ENCODE measurements around the gene PGM5. TPM values are rescaled to one million over a fixed set of nuclear protein-coding genes. Genes with fewer than 3 reads are reported as not detected.

PGM5 gene
- total and polyA plus RNA-seq, 2 donors from 2014 or later, result 16.3 to 53.1 TPM

DNA sequence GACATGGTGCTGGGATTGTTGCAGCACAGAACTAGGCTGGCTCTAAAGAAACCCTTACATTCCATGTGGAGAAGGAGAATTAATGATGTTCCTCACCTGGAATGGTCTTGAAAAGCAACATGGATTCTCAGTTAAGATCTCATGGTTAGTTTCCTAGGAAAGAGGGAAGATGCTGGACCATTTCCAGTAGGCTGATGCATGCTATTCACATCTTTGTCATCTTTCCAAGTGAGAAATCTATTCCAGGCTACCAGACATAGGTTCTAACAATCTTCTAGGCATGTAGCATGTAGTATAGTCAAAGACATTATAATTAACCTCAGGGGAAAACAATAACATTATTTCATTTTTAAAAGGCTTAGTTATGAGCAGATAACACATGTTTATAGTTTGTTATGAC lies 139.9 kb downstream of the PGM5 start:
- Histone ChIP-seq H3K36me3 (ENCODE audit: control insufficient read depth in 2 of 3, insufficient read depth in 3 of 3, low read length in 3 of 3) (no peaks in the 10 kb centered on the region), H3K27ac (ENCODE audit: low read depth in 2 of 2, low read length in 2 of 2) (no peak overlapping the region), H3K4me1 (ENCODE audit: control insufficient read depth in 2 of 3, insufficient read depth in 2 of 3, low read depth in 1 of 3, low read length in 3 of 3) (no peaks in the 10 kb centered on the region), H3K9ac (ENCODE audit: low read length in 3 of 3) (no peak overlapping the region), H3K9me3 (ENCODE audit: control insufficient read depth in 2 of 3, insufficient read depth in 1 of 3, low read length in 3 of 3) (no peaks in the 10 kb centered on the region), H3K27me3 (ENCODE audit: control insufficient read depth, insufficient read depth, low read length) (no peaks in the 10 kb centered on the region), H3K4me3 (ENCODE audit: low read length in 3 of 3) (no peak overlapping the region)
- TF ChIP-seq, protein P1, sequence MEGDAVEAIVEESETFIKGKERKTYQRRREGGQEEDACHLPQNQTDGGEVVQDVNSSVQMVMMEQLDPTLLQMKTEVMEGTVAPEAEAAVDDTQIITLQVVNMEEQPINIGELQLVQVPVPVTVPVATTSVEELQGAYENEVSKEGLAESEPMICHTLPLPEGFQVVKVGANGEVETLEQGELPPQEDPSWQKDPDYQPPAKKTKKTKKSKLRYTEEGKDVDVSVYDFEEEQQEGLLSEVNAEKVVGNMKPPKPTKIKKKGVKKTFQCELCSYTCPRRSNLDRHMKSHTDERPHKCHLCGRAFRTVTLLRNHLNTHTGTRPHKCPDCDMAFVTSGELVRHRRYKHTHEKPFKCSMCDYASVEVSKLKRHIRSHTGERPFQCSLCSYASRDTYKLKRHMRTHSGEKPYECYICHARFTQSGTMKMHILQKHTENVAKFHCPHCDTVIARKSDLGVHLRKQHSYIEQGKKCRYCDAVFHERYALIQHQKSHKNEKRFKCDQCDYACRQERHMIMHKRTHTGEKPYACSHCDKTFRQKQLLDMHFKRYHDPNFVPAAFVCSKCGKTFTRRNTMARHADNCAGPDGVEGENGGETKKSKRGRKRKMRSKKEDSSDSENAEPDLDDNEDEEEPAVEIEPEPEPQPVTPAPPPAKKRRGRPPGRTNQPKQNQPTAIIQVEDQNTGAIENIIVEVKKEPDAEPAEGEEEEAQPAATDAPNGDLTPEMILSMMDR (IDR thresholded peaks at IDR 0.05; ENCODE audit: borderline replicate concordance, extremely low read depth, insufficient read depth), result no peak
- FAIRE-seq, result no peak
- intact Hi-C loops (cut with DNase I), result no loop called here
- no peak for DNase-seq

DNA sequence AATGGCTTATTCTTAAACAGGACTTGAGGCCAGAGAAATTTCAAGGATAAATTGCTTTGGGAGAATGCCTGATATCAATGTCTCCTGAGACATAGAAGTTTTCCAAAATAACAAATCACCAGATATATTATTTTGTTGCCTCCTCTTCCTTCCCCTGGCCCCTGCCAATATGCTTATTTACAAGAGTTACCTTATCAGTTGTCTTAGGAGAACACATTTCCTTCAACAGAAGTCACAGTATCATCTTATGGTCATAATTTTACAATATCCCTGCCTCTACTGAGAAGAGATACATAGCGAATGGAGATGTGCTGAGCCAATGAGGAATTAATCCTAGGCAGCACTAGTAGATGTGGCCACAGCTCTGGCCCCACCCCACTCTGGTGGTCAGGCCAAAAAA lies 141.2 kb downstream of the PGM5 start:
- intact Hi-C loops (cut with DNase I), result no loop called here
- Histone ChIP-seq H3K4me3 (ENCODE audit: low read length in 3 of 3) (no peak overlapping the region), H3K9ac (ENCODE audit: low read length in 3 of 3) (no peak overlapping the region), H3K27me3 (ENCODE audit: control insufficient read depth, insufficient read depth, low read length) (no peaks in the 10 kb centered on the region), H3K9me3 (ENCODE audit: control insufficient read depth in 2 of 3, insufficient read depth in 1 of 3, low read length in 3 of 3) (no peaks in the 10 kb centered on the region), H3K4me1 (ENCODE audit: control insufficient read depth in 2 of 3, insufficient read depth in 2 of 3, low read depth in 1 of 3, low read length in 3 of 3) (no peaks in the 10 kb centered on the region), H3K27ac (ENCODE audit: low read depth in 2 of 2, low read length in 2 of 2) (no peak overlapping the region), H3K36me3 (ENCODE audit: control insufficient read depth in 2 of 3, insufficient read depth in 3 of 3, low read length in 3 of 3) (no peaks in the 10 kb centered on the region)
- DNase-seq (no peak), FAIRE-seq (no peak)
- TF ChIP-seq, protein P1 (IDR thresholded peaks at IDR 0.05; ENCODE audit: borderline replicate concordance, extremely low read depth, insufficient read depth), result no peak

GRCh38 chr9:68498816-68499215 lies 142.4 kb downstream of the PGM5 start:
- Histone ChIP-seq H3K4me1 (ENCODE audit: control insufficient read depth in 2 of 3, insufficient read depth in 2 of 3, low read depth in 1 of 3, low read length in 3 of 3) (no peaks in the 10 kb centered on the region), H3K36me3 (ENCODE audit: control insufficient read depth in 2 of 3, insufficient read depth in 3 of 3, low read length in 3 of 3) (no peaks in the 10 kb centered on the region), H3K4me3 (ENCODE audit: low read length in 3 of 3) (no peak overlapping the region), H3K27me3 (ENCODE audit: control insufficient read depth, insufficient read depth, low read length) (no peaks in the 10 kb centered on the region), H3K9ac (ENCODE audit: low read length in 3 of 3) (no peak overlapping the region), H3K27ac (ENCODE audit: low read depth in 2 of 2, low read length in 2 of 2) (no peak overlapping the region), H3K9me3 (ENCODE audit: control insufficient read depth in 2 of 3, insufficient read depth in 1 of 3, low read length in 3 of 3) (no peaks in the 10 kb centered on the region)
- intact Hi-C loops (cut with DNase I), result no loop called here
- no peak for FAIRE-seq
- TF ChIP-seq, protein P1 (IDR thresholded peaks at IDR 0.05; ENCODE audit: borderline replicate concordance, extremely low read depth, insufficient read depth), result no peak
- DNase-seq, result no peak

Data from kidney (tissue), 14 donors.